K562 (cell line): ENCODE measurements around the gene CFAP69.

Experiments used
- BHLHE40 ChIP-seq: IDR thresholded peaks from 2 replicates; pipeline ENCODE4 v1.6.1; 2011; ENCODE audit warnings: low read length, improper control_type of control experiment
- CTBP1 ChIP-seq: fragments of 450-650 bp; IDR thresholded peaks from 2 replicates; pipeline ENCODE4 v1.6.1; 2016; ENCODE audit warnings: borderline replicate concordance
- EP300 ChIP-seq: IDR thresholded peaks from 2 replicates; pipeline ENCODE4 v1.6.1; 2012; ENCODE audit warnings: low read length, improper control_type of control experiment
- FOXJ3 ChIP-seq: sonication (generic); formaldehyde crosslinking; IDR thresholded peaks from 2 replicates; pipeline ENCODE4 v1.4.0; 2020; ENCODE audit warnings: mild to moderate bottlenecking, missing genetic modification reagents
- HNRNPH1 ChIP-seq: fragments of 200-400 bp; formaldehyde crosslinking; optimal IDR thresholded peaks from 2 replicates; pipeline ENCODE3; 2017; ENCODE audit warnings: low read depth, mild to moderate bottlenecking, low read length, moderate library complexity
- LEF1 ChIP-seq: fragments of 450-650 bp; IDR thresholded peaks from 2 replicates; pipeline ENCODE4 v1.6.1; 2016; ENCODE audit warnings: mild to moderate bottlenecking
- NELFE ChIP-seq: IDR thresholded peaks from 2 replicates; pipeline ENCODE4 v1.6.1; 2011; ENCODE audit warnings: mild to moderate bottlenecking; ENCODE audit not compliant: insufficient read depth, insufficient read length
- RBM22 ChIP-seq: fragments of 200-400 bp; formaldehyde crosslinking; IDR thresholded peaks from 2 replicates; pipeline ENCODE4 v1.6.1; 2018; ENCODE audit warnings: low read length, low read depth; ENCODE audit not compliant: poor library complexity, severe bottlenecking
- RFX5 ChIP-seq: IDR thresholded peaks from 2 replicates; pipeline ENCODE4 v1.6.1; 2011; ENCODE audit warnings: low read depth, mild to moderate bottlenecking, improper control_type of control experiment, low read length
- TAF1 ChIP-seq: IDR thresholded peaks from 2 replicates; pipeline ENCODE4 v1.6.1; 2011; ENCODE audit warnings: mild to moderate bottlenecking, low read length, moderate library complexity; ENCODE audit not compliant: insufficient read depth, control insufficient read depth, severe bottlenecking; ENCODE audit errors: extremely low read depth
- XRCC4 ChIP-seq: IDR thresholded peaks from one replicate; pipeline ENCODE4 v1.6.1; 2011; ENCODE audit not compliant: insufficient read depth, insufficient read length; ENCODE audit errors: extremely low read depth
- ZBTB12 ChIP-seq: fragments of 250-450 bp; sonication (Bioruptor Pico); IDR thresholded peaks from 2 replicates; pipeline ENCODE4 v1.4.0; 2020
- ZNF384 ChIP-seq: IDR thresholded peaks from 2 replicates; pipeline ENCODE4 v1.6.1; 2012; ENCODE audit warnings: low read depth, low read length, improper control_type of control experiment

- no peak for TF ChIP-seq ZBTB12 (CRISPR knock-in tag)
- TF ChIP-seq HNRNPH1 = no peak
- TF ChIP-seq BHLHE40 = no peak
- TF ChIP-seq EP300 = no peak
- TF ChIP-seq TAF1 = no peak
- no peak for TF ChIP-seq LEF1
- no peak for TF ChIP-seq RFX5
- no peak for TF ChIP-seq ZNF384
- no peak for TF ChIP-seq NELFE
- no peak for TF ChIP-seq CTBP1
- TF ChIP-seq XRCC4 = no peak
- TF ChIP-seq FOXJ3 = no peak
- TF ChIP-seq RBM22 = no peak
These were observed 92.1 kb downstream of the CFAP69 start for GRCh38 chr7:90337106-90337505.
